HG03565 (cell line): Measurements from ENCODE around the gene NUDT16L1.
"Not testable (repeated sequence)": the region's sequence is repeated elsewhere in the genome, so short reads cannot be mapped to it uniquely, and the experiment has no call there.

ENCODE experiments used
- ATAC-seq: cut with Tn5 transposase; IDR thresholded peaks from one replicate; pipeline ENCODE4 v1.9.1; 2021; ENCODE audit warnings: mild to moderate bottlenecking, moderate library complexity; ENCODE audit not compliant: unreplicated experiment

The NUDT16L1 gene

GRCh38 chr16:4693296-4693955 lies at the start of gene NUDT16L1:
NUDT16L1 (plus strand) TSS chr16:4693562; CDS start chr16:4693727, 165 bp downstream.
- peak; percentile 94 for ATAC-seq

GRCh38 chr16:4646773-4647643 lies 46.4 kb upstream of the NUDT16L1 start:
- no peak for ATAC-seq

GRCh38 chr16:4647644-4647980 lies 45.8 kb upstream of the NUDT16L1 start:
- no peak for ATAC-seq

- no peak for ATAC-seq
Observed at GRCh38 chr16:4648917-4649316, 44.4 kb upstream of the NUDT16L1 start.

GRCh38 chr16:4649744-4650442 lies 43.5 kb upstream of the NUDT16L1 start:
- ATAC-seq, result no peak

- ATAC-seq, result not testable (repeated sequence)
Observed at GRCh38 chr16:4650443-4651074, 42.8 kb upstream of the NUDT16L1 start.

GRCh38 chr16:4651827-4652226 lies 41.5 kb upstream of the NUDT16L1 start:
- ATAC-seq, result no peak

GRCh38 chr16:4652561-4652960 lies 40.8 kb upstream of the NUDT16L1 start:
- ATAC-seq, result no peak

- ATAC-seq, result no peak
Observed at GRCh38 chr16:4654011-4654963, 39.1 kb upstream of the NUDT16L1 start.

GRCh38 chr16:4654964-4655590 lies 38.3 kb upstream of the NUDT16L1 start:
- no peak for ATAC-seq

- no peak for ATAC-seq
Observed at GRCh38 chr16:4655801-4656200, 37.6 kb upstream of the NUDT16L1 start.

- ATAC-seq, result no peak
Observed at GRCh38 chr16:4656221-4656620, 37.1 kb upstream of the NUDT16L1 start.

GRCh38 chr16:4656695-4657686 lies 36.4 kb upstream of the NUDT16L1 start:
- ATAC-seq, result no peak

- ATAC-seq, result no peak
Observed at GRCh38 chr16:4659363-4660353, 33.7 kb upstream of the NUDT16L1 start.

GRCh38 chr16:4660454-4661007 lies 32.8 kb upstream of the NUDT16L1 start:
- ATAC-seq, result no peak

- no peak for ATAC-seq
Observed at GRCh38 chr16:4661661-4662060, 31.7 kb upstream of the NUDT16L1 start.

- no peak for ATAC-seq
Observed at GRCh38 chr16:4663465-4663776, 29.9 kb upstream of the NUDT16L1 start.
